ENCODE measurements around the gene CAPN12.

Gene CAPN12

GRCh38 chr19:38723990-38724854 is 20.1 kb downstream of the CAPN12 start:
- no peak for TF ChIP-seq CTCF (IDR thresholded peaks at IDR 0.05; ENCODE audit: low read depth, low read length)

GRCh38 chr19:38723606-38723965 is 20.7 kb downstream of the CAPN12 start:
- no peak for TF ChIP-seq CTCF (IDR thresholded peaks at IDR 0.05; ENCODE audit: low read depth, low read length)
- no peak overlapping the region for H3K4me3 ChIP-seq (ENCODE audit: low read depth, low read length)

More at GRCh38 chr19:38723990-38724854, 20.1 kb downstream of the CAPN12 start:
- no peak overlapping the region for H3K4me3 ChIP-seq (ENCODE audit: low read depth, low read length)

- no peak for TF ChIP-seq CTCF (IDR thresholded peaks at IDR 0.05; ENCODE audit: low read depth, low read length)
- H3K4me3 ChIP-seq (ENCODE audit: low read depth, low read length): no peak overlapping the region
Measured at GRCh38 chr19:38722947-38723605, 21.2 kb downstream of the CAPN12 start.

- H3K4me3 ChIP-seq (ENCODE audit: low read depth, low read length): no peak overlapping the region
- TF ChIP-seq CTCF (IDR thresholded peaks at IDR 0.05; ENCODE audit: low read depth, low read length): no peak
Measured at GRCh38 chr19:38721979-38722773, 22.1 kb downstream of the CAPN12 start.

GRCh38 chr19:38721496-38721895 is 22.8 kb downstream of the CAPN12 start:
- TF ChIP-seq CTCF (IDR thresholded peaks at IDR 0.05; ENCODE audit: low read depth, low read length): no peak
- no peak overlapping the region for H3K4me3 ChIP-seq (ENCODE audit: low read depth, low read length)

GRCh38 chr19:38720559-38721236 is 23.6 kb downstream of the CAPN12 start:
- no peak overlapping the region for H3K4me3 ChIP-seq (ENCODE audit: low read depth, low read length)
- TF ChIP-seq CTCF (IDR thresholded peaks at IDR 0.05; ENCODE audit: low read depth, low read length): no peak
